Astrocyte of the cerebellum (primary cell): Measurements from ENCODE around the gene VWA2.

Experiments
- DNase-seq: peaks from one replicate; pipeline ENCODE4 v3.0.0-alpha.2; 2011; ENCODE audit warnings: low read depth
- H3K4me3 ChIP-seq: 2 replicates; pipeline ENCODE4 v1.5.1; 2011; ENCODE audit warnings: mild to moderate bottlenecking, low read depth, low read length, moderate library complexity
- in situ Hi-C: cut with HindIII; loops from 2 replicates; pipeline ENCODE4 v1.10.0; 2017; ENCODE audit warnings: low sequenced_read_pairs
- TF ChIP-seq, protein P1 (sequence below): IDR thresholded peaks from 2 replicates; pipeline ENCODE4 v1.5.1; 2012; ENCODE audit warnings: low read length, low read depth, moderate library complexity, mild to moderate bottlenecking; ENCODE audit errors: missing control alignments

Gene VWA2

DNA sequence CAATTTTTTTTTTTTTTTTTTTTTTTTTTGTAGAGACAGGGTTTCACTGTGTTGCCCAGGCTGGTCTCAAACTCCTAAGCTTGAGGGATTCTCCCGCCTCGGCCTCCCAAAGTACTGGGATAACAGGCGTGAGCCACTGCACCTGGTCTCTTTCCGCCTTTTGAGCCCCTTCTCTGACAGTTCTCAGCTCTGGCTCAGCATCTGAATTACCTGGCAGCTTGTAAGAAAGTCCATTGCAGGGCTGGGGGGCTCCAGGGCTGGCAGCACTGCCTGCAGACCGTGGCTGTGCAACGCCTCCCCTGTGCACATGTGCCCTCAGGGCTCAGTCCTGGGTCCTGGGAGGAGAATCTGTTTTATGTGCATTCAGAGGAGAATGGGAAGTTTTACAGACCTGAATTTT is 37.6 kb downstream of the VWA2 start:
- DNase-seq = no peak
- H3K4me3 ChIP-seq = no peak overlapping the region
- TF ChIP-seq, protein P1, sequence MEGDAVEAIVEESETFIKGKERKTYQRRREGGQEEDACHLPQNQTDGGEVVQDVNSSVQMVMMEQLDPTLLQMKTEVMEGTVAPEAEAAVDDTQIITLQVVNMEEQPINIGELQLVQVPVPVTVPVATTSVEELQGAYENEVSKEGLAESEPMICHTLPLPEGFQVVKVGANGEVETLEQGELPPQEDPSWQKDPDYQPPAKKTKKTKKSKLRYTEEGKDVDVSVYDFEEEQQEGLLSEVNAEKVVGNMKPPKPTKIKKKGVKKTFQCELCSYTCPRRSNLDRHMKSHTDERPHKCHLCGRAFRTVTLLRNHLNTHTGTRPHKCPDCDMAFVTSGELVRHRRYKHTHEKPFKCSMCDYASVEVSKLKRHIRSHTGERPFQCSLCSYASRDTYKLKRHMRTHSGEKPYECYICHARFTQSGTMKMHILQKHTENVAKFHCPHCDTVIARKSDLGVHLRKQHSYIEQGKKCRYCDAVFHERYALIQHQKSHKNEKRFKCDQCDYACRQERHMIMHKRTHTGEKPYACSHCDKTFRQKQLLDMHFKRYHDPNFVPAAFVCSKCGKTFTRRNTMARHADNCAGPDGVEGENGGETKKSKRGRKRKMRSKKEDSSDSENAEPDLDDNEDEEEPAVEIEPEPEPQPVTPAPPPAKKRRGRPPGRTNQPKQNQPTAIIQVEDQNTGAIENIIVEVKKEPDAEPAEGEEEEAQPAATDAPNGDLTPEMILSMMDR = no peak
- in situ Hi-C loops = no loop called here

DNA sequence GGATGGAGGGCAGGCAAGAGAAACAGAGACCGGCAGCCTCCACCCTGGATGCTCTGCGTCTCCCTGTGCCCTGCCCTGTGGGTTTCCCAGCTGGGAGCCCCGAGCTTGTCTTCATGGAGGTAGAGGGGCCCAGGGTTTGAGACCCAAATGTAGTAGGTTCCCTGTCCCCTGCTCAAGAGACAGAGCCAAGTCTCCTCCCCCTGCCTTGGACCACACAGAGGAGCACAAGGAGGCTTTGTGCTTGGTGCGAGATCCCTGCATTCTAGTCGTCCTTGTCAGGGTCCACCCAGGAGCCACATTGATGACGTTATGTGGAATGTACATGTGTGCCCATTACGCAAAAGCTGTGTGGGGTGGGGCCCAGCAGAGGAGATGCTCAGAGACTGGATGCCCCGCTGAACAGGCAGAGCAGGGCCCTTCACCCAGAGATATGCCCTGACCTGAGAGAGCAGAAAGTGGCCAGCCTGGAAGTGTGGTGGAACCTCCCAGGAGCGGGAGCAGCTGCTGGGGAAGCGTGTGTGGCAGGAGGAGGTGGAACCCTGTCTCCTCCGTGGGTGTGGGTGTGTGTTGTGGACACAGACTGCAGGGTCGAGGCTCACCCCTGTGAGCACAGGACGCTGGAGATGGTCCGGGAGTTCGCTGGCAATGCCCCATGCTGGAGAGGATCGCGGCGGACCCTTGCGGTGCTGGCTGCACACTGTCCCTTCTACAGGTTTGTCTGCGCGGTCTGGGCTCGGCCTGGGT is 39.3 kb downstream of the VWA2 start:
- TF ChIP-seq, protein P1 = no peak
- in situ Hi-C loops = no loop called here
- no peak for DNase-seq
- no peak overlapping the region for H3K4me3 ChIP-seq

DNA sequence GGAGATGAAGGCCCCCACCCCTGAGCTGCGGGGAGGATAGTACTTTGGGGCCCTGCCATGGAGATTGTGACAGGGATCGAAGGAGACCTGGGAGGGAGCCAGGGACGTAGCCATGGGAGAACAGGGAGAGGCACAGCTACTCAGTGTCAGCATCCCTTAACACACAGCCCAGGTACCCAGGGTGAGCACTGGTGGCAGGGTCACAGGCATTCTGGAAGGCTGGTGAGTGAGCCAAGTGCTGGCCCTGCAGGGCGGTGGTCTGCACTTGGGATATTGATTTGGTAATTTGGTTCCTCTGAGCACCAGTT is 39.8 kb downstream of the VWA2 start:
- in situ Hi-C loops = no loop called here
- DNase-seq = no peak
- TF ChIP-seq, protein P1 = no peak
- no peak overlapping the region for H3K4me3 ChIP-seq

DNA sequence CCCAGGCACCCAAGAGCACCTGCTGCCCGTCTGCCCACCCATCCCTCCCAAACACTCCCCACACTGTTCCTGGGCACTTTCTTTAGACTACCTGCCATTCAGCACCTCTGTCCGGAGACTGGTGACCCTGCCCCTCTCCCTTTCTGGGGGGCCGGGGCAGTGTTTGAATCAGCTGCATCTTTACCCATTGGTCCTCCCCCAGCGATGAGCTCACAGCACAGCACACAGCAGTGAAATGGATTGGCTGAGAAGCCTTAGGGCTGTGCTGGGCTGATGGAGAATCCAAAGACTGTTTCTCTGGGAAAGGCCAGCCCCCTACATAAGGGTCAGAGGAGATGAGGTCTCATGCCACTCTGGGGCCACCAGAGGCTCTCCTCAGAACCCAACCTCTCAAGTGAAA is 40.2 kb downstream of the VWA2 start:
- H3K4me3 ChIP-seq = no peak overlapping the region
- DNase-seq = no peak
- in situ Hi-C loops = no loop called here
- TF ChIP-seq, protein P1 = no peak

DNA sequence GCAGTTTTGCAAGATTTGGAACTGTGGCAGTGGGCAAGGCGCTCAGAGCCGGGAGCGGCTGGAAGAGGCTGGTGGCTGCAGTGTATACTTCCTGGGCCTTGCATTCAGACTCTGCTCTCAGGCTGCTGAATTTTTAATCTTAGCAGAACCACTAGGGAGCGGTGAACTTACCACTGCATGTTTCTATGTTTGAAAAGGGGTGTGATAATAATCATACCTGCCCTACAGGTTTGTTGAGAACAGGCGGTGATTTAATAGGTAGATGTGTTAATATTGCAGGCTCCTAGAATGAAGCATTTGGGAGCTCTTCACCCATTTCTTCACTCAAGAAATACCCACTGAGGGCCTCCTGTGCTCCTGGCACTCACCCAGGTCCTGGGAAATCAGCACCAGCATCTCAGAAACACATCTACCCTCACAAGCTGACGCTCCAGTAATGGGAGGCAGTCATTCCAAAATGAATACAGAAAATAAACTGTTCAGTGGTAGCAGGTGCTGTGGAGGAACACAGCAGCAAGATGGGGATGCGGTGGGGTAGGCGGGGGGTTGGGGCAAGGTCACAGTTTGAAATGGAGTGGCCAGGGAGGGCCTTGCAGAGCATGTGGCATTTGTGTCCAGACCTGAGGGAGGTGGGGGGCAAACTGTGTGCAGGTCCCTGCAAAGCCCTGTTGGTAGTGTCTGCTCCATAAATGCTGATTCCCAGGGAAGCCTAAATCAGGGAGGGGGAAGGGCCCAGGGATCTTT is 41.0 kb downstream of the VWA2 start:
- H3K4me3 ChIP-seq = no peak overlapping the region
- in situ Hi-C loops = no loop called here

DNA sequence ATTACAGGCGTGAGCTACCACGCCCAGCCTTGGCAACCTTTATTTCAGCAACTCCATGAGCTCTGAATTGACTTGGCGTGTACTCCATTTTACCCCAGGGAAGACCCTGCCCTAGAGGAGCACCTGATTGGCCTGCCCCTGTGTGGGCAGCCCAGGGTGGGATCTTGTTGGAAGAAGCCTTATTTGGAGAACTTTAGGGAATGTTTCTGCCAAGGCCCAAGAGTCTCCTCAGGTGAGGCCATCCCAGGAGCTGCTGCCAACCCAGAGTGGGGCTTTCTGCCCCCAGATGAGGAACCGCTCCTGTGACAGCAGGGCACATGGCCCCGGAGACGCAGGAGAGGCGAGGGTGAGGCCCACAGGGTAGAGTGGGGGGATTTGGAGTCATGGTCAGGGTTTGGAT is 42.0 kb downstream of the VWA2 start:
- in situ Hi-C loops = no loop called here
- no peak overlapping the region for H3K4me3 ChIP-seq
- no peak for DNase-seq
- TF ChIP-seq, protein P1 = no peak

More for the DNA sequence above, 41.0 kb downstream of the VWA2 start:
- TF ChIP-seq, protein P1 = no peak
- DNase-seq = no peak
